GM10248 (cell line): ENCODE data around the gene CLMP.

Source experiments
- CTCF ChIA-PET: fragments of 300-600 bp; sonication (Branson Sonifier 250); formaldehyde crosslinking; extraction: SDS; loops from one replicate; lab custom pipeline; 2021; ENCODE audit warnings: antibody characterized with exemption; lab: Yijun Ruan, JAX
- POLR2A ChIA-PET: fragments of 350-650 bp; sonication (Branson Sonifier 250); formaldehyde crosslinking; extraction: SDS; loops from one replicate; lab custom pipeline; 2020; ENCODE audit warnings: antibody characterized with exemption; lab: Yijun Ruan, JAX
- DNase-seq: peaks from one replicate; pipeline ENCODE4 v3.0.0; 2012; ENCODE audit errors: extremely low spot score
- CTCF ChIP-seq: IDR thresholded peaks from 2 replicates; pipeline ENCODE4 v1.5.1; 2012; ENCODE audit warnings: mild to moderate bottlenecking, low read depth; ENCODE audit errors: extremely low read depth, missing control alignments, control extremely low read depth

The CLMP gene

GRCh38 chr11:123122852-123123251 lies 72.2 kb downstream of the CLMP start:
- CTCF ChIA-PET: interaction anchor here (1.3 to 1.4 kb wide), 2 partner anchors 11 to 124 kb away, joined by 6 to 9 read pairs; no protein-coding TSS in a partner anchor
- no peak for DNase-seq
- no peak for TF ChIP-seq CTCF
- POLR2A ChIA-PET: no interaction called here

GRCh38 chr11:123122341-123122740 lies 72.7 kb downstream of the CLMP start:
- no peak for TF ChIP-seq CTCF
- DNase-seq: no peak
- ChIA-PET CTCF (interaction anchor here (1.3 to 1.4 kb wide), 2 partner anchors 11 to 125 kb away, joined by 6 to 9 read pairs; no protein-coding TSS in a partner anchor), POLR2A (no interaction called here)

GRCh38 chr11:123116486-123116885 lies 78.6 kb downstream of the CLMP start:
- POLR2A ChIA-PET: no interaction called here
- TF ChIP-seq CTCF: no peak
- DNase-seq: no peak
- CTCF ChIA-PET: interaction anchor here (0.7 kb wide), 1 partner anchor 130 kb away, joined by 3 read pairs; no protein-coding TSS in a partner anchor

- DNase-seq: peak; percentile 75
- ChIA-PET POLR2A (no interaction called here), CTCF (interaction anchor here (0.6 to 7.5 kb wide), 21 partner anchors 9 to 595 kb away, joined by 3 to 94 read pairs (median 5); no protein-coding TSS in a partner anchor)
- TF ChIP-seq CTCF: peak; percentile 56
Measured at GRCh38 chr11:123111465-123111864, 83.6 kb downstream of the CLMP start.

GRCh38 chr11:123110397-123110796 lies 84.7 kb downstream of the CLMP start:
- ChIA-PET POLR2A (no interaction called here), CTCF (interaction anchor here (0.9 to 7.5 kb wide), 18 partner anchors 8 to 394 kb away, joined by 3 to 94 read pairs (median 5); no protein-coding TSS in a partner anchor)
- no peak for TF ChIP-seq CTCF
- no peak for DNase-seq

- ChIA-PET POLR2A (no interaction called here), CTCF (interaction anchor here (0.9 to 7.5 kb wide), 3 partner anchors 13 to 153 kb away, joined by 3 to 94 read pairs (median 7); no protein-coding TSS in a partner anchor)
- TF ChIP-seq CTCF: no peak
- DNase-seq: no peak
Measured at GRCh38 chr11:123107945-123108495, 87.0 kb downstream of the CLMP start.
